Activated naive CD4-positive, alpha-beta T cell treated with anti-CD3 and anti-CD28 coated beads, Interleukin-2, amount 50 U/mL, for 24 hours (primary cell): ENCODE data around the gene ADRB2.

ENCODE experiments used
- H3K27ac Mint-ChIP-seq: one replicate; pipeline ENCODE4 v1.8.0; 2021; ENCODE audit warnings: mild to moderate bottlenecking, mixed read lengths
- H3K27me3 Mint-ChIP-seq: one replicate; pipeline ENCODE4 v1.8.0; 2021; ENCODE audit warnings: mixed read lengths
- H3K36me3 Mint-ChIP-seq: one replicate; pipeline ENCODE4 v1.8.0; 2021; ENCODE audit warnings: mixed read lengths
- H3K4me1 Mint-ChIP-seq: one replicate; pipeline ENCODE4 v1.8.0; 2021; ENCODE audit warnings: mixed read lengths
- H3K4me3 Mint-ChIP-seq: one replicate; pipeline ENCODE4 v1.8.0; 2021; ENCODE audit warnings: mild to moderate bottlenecking, mixed read lengths
- H3K9me3 Mint-ChIP-seq: one replicate; pipeline ENCODE4 v1.8.0; 2021; ENCODE audit warnings: mixed read lengths

ADRB2 gene

DNA sequence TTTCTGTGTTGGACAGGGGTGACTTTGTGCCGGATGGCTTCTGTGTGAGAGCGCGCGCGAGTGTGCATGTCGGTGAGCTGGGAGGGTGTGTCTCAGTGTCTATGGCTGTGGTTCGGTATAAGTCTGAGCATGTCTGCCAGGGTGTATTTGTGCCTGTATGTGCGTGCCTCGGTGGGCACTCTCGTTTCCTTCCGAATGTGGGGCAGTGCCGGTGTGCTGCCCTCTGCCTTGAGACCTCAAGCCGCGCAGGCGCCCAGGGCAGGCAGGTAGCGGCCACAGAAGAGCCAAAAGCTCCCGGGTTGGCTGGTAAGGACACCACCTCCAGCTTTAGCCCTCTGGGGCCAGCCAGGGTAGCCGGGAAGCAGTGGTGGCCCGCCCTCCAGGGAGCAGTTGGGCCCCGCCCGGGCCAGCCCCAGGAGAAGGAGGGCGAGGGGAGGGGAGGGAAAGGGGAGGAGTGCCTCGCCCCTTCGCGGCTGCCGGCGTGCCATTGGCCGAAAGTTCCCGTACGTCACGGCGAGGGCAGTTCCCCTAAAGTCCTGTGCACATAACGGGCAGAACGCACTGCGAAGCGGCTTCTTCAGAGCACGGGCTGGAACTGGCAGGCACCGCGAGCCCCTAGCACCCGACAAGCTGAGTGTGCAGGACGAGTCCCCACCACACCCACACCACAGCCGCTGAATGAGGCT, at the start of gene ADRB2:
TSS of gene ADRB2 (plus strand) at position 559 of the 686 bp plus-strand sequence. CDS start 221 bp downstream, outside the sequence.
- Mint-ChIP-seq H3K27ac (no peak within 1 kb of the TSS), H3K36me3 (no peaks in the 10 kb centered on the region), H3K27me3 (no peaks in the 10 kb centered on the region), H3K4me3 (peak within 1 kb of the TSS; percentile 90), H3K4me1 (peaks cover 25% of the 10 kb centered on the region), H3K9me3 (no peaks in the 10 kb centered on the region)

DNA sequence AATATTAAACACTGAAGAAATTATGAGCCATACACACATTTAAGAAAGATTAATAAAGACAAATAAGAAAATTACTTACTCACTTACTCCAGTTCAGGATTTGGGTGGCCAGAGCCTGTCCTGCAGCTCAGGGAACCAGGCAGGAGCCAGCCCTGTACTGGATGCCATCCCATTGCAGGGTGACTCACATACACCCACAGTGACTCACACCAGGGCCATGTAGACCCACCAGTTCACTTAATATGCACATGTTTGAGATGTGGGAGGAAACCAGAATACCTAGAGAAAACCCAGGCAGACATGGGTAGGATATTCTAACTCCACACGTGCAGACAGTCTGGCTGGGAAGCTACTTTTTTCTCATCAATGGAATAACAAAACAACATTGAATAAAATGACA, 49.6 kb upstream of the ADRB2 start:
- no peaks in the 10 kb centered on the region for H3K36me3 Mint-ChIP-seq
- H3K9me3 Mint-ChIP-seq, result no peaks in the 10 kb centered on the region
- no peak overlapping the region for H3K4me3 Mint-ChIP-seq
- no peaks in the 10 kb centered on the region for H3K4me1 Mint-ChIP-seq
- no peak overlapping the region for H3K27ac Mint-ChIP-seq
- peaks cover 12% of the 10 kb centered on the region for H3K27me3 Mint-ChIP-seq

DNA sequence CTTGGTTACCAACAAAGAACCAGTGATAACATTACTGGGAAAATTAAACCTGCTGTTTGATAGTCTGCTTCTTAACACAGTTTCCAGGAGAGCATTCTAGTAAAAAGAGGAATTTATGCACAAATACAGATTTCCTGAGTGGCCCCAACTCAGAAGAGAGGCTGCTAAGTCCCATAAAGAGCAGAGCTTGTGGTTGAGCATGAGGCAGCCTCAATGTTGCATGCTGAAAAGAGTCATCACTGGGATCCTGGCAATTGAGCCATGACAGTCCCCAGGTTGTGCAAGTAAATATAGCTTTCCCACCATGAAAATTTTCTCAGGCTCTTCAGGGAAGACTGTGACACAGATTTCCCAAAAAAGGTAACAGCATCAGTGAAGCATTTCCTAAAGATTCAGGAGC, 47.5 kb upstream of the ADRB2 start:
- Mint-ChIP-seq H3K4me1 (no peaks in the 10 kb centered on the region), H3K27me3 (peaks cover 6% of the 10 kb centered on the region), H3K9me3 (no peaks in the 10 kb centered on the region), H3K36me3 (no peaks in the 10 kb centered on the region), H3K4me3 (no peak overlapping the region), H3K27ac (no peak overlapping the region)

- H3K27ac Mint-ChIP-seq, result no peak overlapping the region
- H3K27me3 Mint-ChIP-seq, result peaks cover 8% of the 10 kb centered on the region
- no peak overlapping the region for H3K4me3 Mint-ChIP-seq
- no peaks in the 10 kb centered on the region for H3K36me3 Mint-ChIP-seq
- H3K4me1 Mint-ChIP-seq, result no peaks in the 10 kb centered on the region
- H3K9me3 Mint-ChIP-seq, result no peaks in the 10 kb centered on the region
Measured at GRCh38 chr5:148780711-148781110, 45.7 kb upstream of the ADRB2 start.

GRCh38 chr5:148781766-148782165, 44.6 kb upstream of the ADRB2 start:
- Mint-ChIP-seq H3K27me3 (peaks cover 7% of the 10 kb centered on the region), H3K4me3 (no peak overlapping the region), H3K9me3 (no peaks in the 10 kb centered on the region), H3K27ac (no peak overlapping the region), H3K36me3 (no peaks in the 10 kb centered on the region), H3K4me1 (no peaks in the 10 kb centered on the region)

DNA sequence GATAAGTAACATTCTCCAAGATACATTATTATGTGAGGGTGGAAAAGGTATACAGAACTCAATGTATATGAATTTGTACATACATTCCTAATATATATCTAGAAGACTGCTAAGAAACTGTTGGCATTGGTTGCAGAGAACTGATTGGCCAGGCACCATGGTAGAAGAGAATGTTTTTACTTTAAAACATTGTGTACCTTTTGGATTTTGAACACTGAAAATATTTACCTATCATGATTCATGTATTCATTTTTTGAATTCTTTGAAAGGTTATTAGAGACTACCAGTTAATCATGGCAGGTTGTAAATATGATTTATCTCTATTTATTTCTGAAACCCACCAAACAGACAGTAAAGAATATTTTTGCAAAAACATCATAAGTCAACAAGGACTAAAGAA, 41.2 kb upstream of the ADRB2 start:
- Mint-ChIP-seq H3K36me3 (no peaks in the 10 kb centered on the region), H3K27me3 (peaks cover 5% of the 10 kb centered on the region), H3K4me1 (no peaks in the 10 kb centered on the region), H3K27ac (no peak overlapping the region), H3K4me3 (no peak overlapping the region), H3K9me3 (no peaks in the 10 kb centered on the region)

- Mint-ChIP-seq H3K27ac (no peak overlapping the region), H3K9me3 (no peaks in the 10 kb centered on the region), H3K36me3 (no peaks in the 10 kb centered on the region)
Measured at GRCh38 chr5:148786456-148786855, 40.0 kb upstream of the ADRB2 start.

DNA sequence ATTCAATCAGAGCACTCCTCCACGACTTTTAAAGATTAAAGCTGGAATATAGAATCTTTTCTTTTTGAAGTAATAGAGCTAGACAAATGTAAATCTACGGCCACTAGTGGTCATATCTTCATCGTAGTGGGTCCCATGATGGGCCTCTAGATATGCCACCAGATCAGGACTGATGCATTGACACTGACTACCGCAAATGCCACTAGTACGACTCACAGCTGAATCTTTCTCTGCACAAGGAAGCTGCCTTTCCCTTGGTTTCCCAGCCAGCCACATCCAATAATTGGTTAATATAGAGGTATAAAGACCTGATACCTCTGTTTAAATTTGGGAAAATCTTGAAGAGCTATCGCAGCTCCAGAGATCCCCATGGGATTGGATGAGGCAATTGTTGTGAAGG, 37.8 kb upstream of the ADRB2 start:
- H3K36me3 Mint-ChIP-seq, result no peaks in the 10 kb centered on the region
- peaks cover 4% of the 10 kb centered on the region for H3K27me3 Mint-ChIP-seq
- H3K9me3 Mint-ChIP-seq, result no peaks in the 10 kb centered on the region
- peaks cover 10% of the 10 kb centered on the region for H3K4me1 Mint-ChIP-seq
- H3K4me3 Mint-ChIP-seq, result no peak overlapping the region
- H3K27ac Mint-ChIP-seq, result no peak overlapping the region

More at GRCh38 chr5:148786456-148786855, 40.0 kb upstream of the ADRB2 start:
- peaks cover 5% of the 10 kb centered on the region for H3K27me3 Mint-ChIP-seq
- H3K4me1 Mint-ChIP-seq, result peaks cover 8% of the 10 kb centered on the region
- H3K4me3 Mint-ChIP-seq, result no peak overlapping the region

DNA sequence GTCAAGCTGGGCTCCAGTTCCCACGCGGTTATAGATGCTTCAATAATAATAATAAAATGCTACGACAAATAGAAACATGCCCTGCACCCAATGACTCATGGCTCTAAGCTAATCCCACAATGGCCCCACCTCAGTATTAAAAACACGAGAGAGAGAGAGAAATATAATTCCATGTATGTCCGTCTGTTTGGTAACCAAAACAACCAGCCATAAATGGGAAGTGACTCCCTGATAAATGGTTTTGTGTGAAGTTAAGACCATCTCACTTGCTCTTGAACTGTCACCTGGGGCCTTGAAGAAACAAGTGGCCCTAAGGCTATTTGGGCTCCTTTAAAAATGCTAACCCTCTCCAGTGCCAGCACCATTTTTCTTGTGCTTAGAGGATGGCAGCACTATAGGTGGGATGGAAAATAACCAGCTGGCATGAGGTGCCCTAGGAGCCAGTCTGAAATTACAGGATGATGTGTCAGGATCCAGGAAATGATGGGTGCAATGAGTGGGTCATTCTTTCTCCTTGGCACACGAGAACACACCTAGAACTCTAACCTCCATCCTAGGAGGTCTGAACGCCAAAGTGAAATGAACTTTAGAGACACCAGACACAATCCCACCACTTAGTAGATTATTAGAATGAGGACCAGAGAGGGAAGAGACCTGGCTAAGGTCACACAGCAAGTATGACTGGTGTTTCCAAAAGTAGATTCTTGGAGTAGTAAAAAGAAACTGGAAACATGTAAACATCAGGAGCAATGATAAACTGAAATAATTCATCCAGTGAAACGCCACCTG, 35.7 kb upstream of the ADRB2 start:
- no peak overlapping the region for H3K4me3 Mint-ChIP-seq
- H3K27ac Mint-ChIP-seq, result no peak overlapping the region
- H3K27me3 Mint-ChIP-seq, result peaks cover 2% of the 10 kb centered on the region
- peaks cover 10% of the 10 kb centered on the region for H3K4me1 Mint-ChIP-seq
- no peaks in the 10 kb centered on the region for H3K36me3 Mint-ChIP-seq
- no peaks in the 10 kb centered on the region for H3K9me3 Mint-ChIP-seq

GRCh38 chr5:148791334-148791667, 35.1 kb upstream of the ADRB2 start:
- H3K4me1 Mint-ChIP-seq, result peaks cover 10% of the 10 kb centered on the region
- H3K4me3 Mint-ChIP-seq, result no peak overlapping the region
- H3K36me3 Mint-ChIP-seq, result no peaks in the 10 kb centered on the region

DNA sequence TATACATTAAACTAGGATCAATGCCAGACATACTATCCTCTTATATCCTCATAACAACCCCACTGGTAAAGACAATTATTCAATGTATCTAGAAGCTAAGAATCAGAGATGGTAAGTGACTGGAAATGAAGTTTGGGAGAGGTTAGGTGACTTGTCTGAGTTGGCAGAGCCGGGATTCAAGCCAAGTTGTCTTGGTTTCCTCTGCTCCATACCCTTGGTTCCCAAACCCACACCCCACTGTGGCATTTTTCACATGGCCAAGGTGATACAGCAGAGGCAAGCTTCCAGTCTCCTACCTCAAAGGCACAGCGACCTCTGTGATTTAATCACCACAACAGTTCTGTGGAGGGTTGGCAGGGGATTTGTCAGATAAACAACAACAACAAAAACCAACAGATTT, 34.7 kb upstream of the ADRB2 start:
- Mint-ChIP-seq H3K4me3 (no peak overlapping the region), H3K9me3 (no peaks in the 10 kb centered on the region), H3K36me3 (no peaks in the 10 kb centered on the region), H3K27ac (no peak overlapping the region), H3K4me1 (peaks cover 10% of the 10 kb centered on the region), H3K27me3 (peaks cover 2% of the 10 kb centered on the region)

More at GRCh38 chr5:148791334-148791667, 35.1 kb upstream of the ADRB2 start:
- no peak overlapping the region for H3K27ac Mint-ChIP-seq
- H3K27me3 Mint-ChIP-seq, result peaks cover 2% of the 10 kb centered on the region
- no peaks in the 10 kb centered on the region for H3K9me3 Mint-ChIP-seq

DNA sequence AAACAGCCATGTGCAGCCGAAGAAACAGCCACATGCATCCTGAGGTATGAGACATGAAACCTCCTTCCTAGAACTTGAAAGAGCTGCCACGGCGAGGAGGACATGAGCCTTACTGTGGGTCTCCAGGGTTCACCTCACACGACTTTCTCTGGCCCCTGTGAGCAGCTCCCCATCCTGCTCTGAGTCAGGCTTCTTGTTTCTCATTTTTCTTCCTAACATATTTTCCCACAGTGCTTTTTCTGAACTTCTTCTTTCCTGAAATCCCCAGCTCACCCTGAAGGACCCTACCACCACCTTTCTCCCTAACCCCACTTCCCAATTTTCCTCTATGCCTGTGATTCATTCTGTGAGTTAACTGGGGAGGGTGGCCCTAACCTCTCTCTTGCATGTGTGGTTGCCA, 33.7 kb upstream of the ADRB2 start:
- Mint-ChIP-seq H3K9me3 (no peaks in the 10 kb centered on the region), H3K4me3 (no peak overlapping the region), H3K27me3 (peaks cover 2% of the 10 kb centered on the region), H3K36me3 (no peaks in the 10 kb centered on the region), H3K27ac (no peak overlapping the region), H3K4me1 (peaks cover 10% of the 10 kb centered on the region)

- Mint-ChIP-seq H3K4me3 (no peak overlapping the region), H3K27ac (no peak overlapping the region), H3K9me3 (no peaks in the 10 kb centered on the region), H3K27me3 (peaks cover 1% of the 10 kb centered on the region), H3K4me1 (peaks cover 10% of the 10 kb centered on the region), H3K36me3 (no peaks in the 10 kb centered on the region)
Measured at GRCh38 chr5:148793261-148793660, 33.1 kb upstream of the ADRB2 start.

GRCh38 chr5:148794275-148794674, 32.1 kb upstream of the ADRB2 start:
- Mint-ChIP-seq H3K27me3 (no peaks in the 10 kb centered on the region), H3K4me1 (peaks cover 10% of the 10 kb centered on the region), H3K36me3 (no peaks in the 10 kb centered on the region), H3K9me3 (no peaks in the 10 kb centered on the region), H3K27ac (no peak overlapping the region), H3K4me3 (no peak overlapping the region)

DNA sequence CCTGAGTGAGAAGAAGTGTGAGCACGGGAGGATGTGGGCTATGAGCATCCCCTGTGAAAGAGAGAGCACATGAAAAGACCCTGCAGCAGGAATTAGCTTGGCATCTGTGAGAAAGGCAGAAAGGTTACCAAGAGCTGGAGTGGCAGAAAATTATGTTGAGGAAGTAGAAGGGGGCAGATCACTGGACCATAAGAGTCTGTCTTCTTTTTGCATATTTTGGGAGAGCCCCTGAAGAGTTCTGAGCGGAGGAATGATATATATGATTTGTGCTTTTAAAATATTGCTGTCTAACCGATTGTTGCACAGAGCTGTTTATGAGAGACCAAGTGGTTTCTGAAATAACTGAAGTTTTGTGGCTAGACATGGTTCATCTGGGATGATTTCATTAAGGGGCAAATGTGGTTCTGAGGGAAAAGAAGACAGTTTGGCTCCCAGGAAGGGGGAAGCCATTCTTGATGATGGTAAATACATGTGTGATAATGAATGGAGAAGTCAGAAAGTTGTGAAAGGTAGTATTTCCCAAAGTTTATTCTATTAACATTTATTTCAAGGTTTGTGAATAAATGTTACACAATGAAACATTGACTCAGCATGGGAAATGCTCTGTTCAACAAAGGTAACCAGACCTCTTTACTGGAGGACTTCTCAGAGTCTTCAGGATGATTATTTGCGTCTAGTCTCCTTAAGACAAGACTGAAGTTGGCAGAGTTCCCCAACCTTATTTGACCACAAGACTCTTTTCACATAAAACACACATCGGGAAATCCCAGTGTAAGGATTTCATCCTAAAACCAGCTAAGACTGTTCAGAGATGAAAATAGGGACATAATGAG, 31.5 kb upstream of the ADRB2 start:
- Mint-ChIP-seq H3K36me3 (no peaks in the 10 kb centered on the region), H3K9me3 (no peaks in the 10 kb centered on the region), H3K27me3 (no peaks in the 10 kb centered on the region), H3K27ac (no peak overlapping the region), H3K4me3 (no peak overlapping the region), H3K4me1 (peaks cover 10% of the 10 kb centered on the region)

- Mint-ChIP-seq H3K4me3 (no peak overlapping the region), H3K9me3 (no peaks in the 10 kb centered on the region), H3K27ac (no peak overlapping the region), H3K4me1 (peaks cover 7% of the 10 kb centered on the region), H3K27me3 (no peaks in the 10 kb centered on the region), H3K36me3 (no peaks in the 10 kb centered on the region)
Measured at GRCh38 chr5:148796936-148797335, 29.5 kb upstream of the ADRB2 start.
